ENCODE results near the gene NCOA5.

The NCOA5 gene

GRCh38 chr20:46011631-46012482 lies 77.9 kb downstream of the NCOA5 start:
- no peak for DNase-seq
